VCaP (cell line): ENCODE measurements around the gene HS6ST3.

Experiments
- H3K27ac ChIP-seq: fragments of 450-650 bp; 2 replicates; pipeline ENCODE4 v1.5.1; 2017
- CTCF ChIP-seq: fragments of 450-650 bp; conservative IDR thresholded peaks from 2 replicates; pipeline ENCODE4 v1.5.1; 2017; ENCODE audit warnings: mild to moderate bottlenecking, moderate library complexity

Gene HS6ST3

GRCh38 chr13:96185818-96186217, 95.9 kb downstream of the HS6ST3 start:
- TF ChIP-seq CTCF, result no peak

GRCh38 chr13:96191367-96191766, 101.5 kb downstream of the HS6ST3 start:
- H3K27ac ChIP-seq, result peak overlapping the region; percentile 34
- no peak for TF ChIP-seq CTCF

More at GRCh38 chr13:96185818-96186217, 95.9 kb downstream of the HS6ST3 start:
- H3K27ac ChIP-seq, result no peak overlapping the region

- TF ChIP-seq CTCF, result no peak
- H3K27ac ChIP-seq, result no peak overlapping the region
Measured at GRCh38 chr13:96193728-96194310, 103.9 kb downstream of the HS6ST3 start.

- TF ChIP-seq CTCF, result no peak
- no peak overlapping the region for H3K27ac ChIP-seq
Measured at GRCh38 chr13:96198038-96198437, 108.1 kb downstream of the HS6ST3 start.

- no peak overlapping the region for H3K27ac ChIP-seq
- TF ChIP-seq CTCF, result no peak
Measured at GRCh38 chr13:96199315-96199714, 109.4 kb downstream of the HS6ST3 start.

GRCh38 chr13:96200810-96201209, 110.9 kb downstream of the HS6ST3 start:
- TF ChIP-seq CTCF, result no peak
- H3K27ac ChIP-seq, result no peak overlapping the region

- no peak overlapping the region for H3K27ac ChIP-seq
- no peak for TF ChIP-seq CTCF
Measured at GRCh38 chr13:96202315-96202714, 112.4 kb downstream of the HS6ST3 start.

GRCh38 chr13:96203471-96203870, 113.6 kb downstream of the HS6ST3 start:
- H3K27ac ChIP-seq, result no peak overlapping the region

More at GRCh38 chr13:96203471-96203870, 113.6 kb downstream of the HS6ST3 start:
- TF ChIP-seq CTCF, result no peak
